HepG2 (cell line): ENCODE results near the gene AGTPBP1. TPM values are rescaled to one million over a fixed set of nuclear protein-coding genes. Genes with fewer than 3 reads are reported as not detected.

ENCODE experiments used
- ASH2L ChIP-seq: fragments of 300-600, 200-600 bp; sonication (generic); IDR thresholded peaks from 2 replicates; pipeline ENCODE4 v1.7.0; 2017; ENCODE audit warnings: low read depth, mild to moderate bottlenecking, moderate library complexity, mixed read lengths, low read length; ENCODE audit not compliant: insufficient read length
- BCL6 ChIP-seq: IDR thresholded peaks from 2 replicates; pipeline ENCODE4 v1.6.1; 2016; ENCODE audit warnings: missing genetic modification reagents, missing compliant biosample characterization
- GABPB1 ChIP-seq: IDR thresholded peaks from 2 replicates; pipeline ENCODE4 v1.6.1; 2016; ENCODE audit warnings: mild to moderate bottlenecking, missing genetic modification reagents, moderate library complexity, missing compliant biosample characterization
- GMEB1 ChIP-seq: sonication (generic); formaldehyde crosslinking; IDR thresholded peaks from 2 replicates; pipeline ENCODE4 v1.5.1; 2020; ENCODE audit warnings: missing genetic modification reagents, mild to moderate bottlenecking, borderline replicate concordance
- KIAA2018 ChIP-seq: sonication (generic); formaldehyde crosslinking; IDR thresholded peaks from 2 replicates; pipeline ENCODE4 v1.5.0; 2020; ENCODE audit warnings: mild to moderate bottlenecking, missing genetic modification reagents, borderline replicate concordance
- MXI1 ChIP-seq: IDR thresholded peaks from 3 replicates; pipeline ENCODE4 v1.6.1; 2012; ENCODE audit warnings: low read depth, low read length, inconsistent platforms, borderline replicate concordance
- REL ChIP-seq: sonication (generic); formaldehyde crosslinking; conservative IDR thresholded peaks from 2 replicates; pipeline ENCODE4 v1.8.0; 2022; ENCODE audit warnings: mild to moderate bottlenecking, missing genetic modification reagents, moderate library complexity
- SAP130 ChIP-seq: IDR thresholded peaks from 2 replicates; pipeline ENCODE4 v1.6.1; 2016; ENCODE audit warnings: low read depth
- SOX13 ChIP-seq, 3 experiments: fragments of 450-650 bp in 1 of 3; sonication (generic) in 1 of 3; formaldehyde crosslinking in 1 of 3; IDR thresholded peaks in 2 of 3; conservative IDR thresholded peaks in 1 of 3; 2 replicates each; pipeline versions ENCODE4 v1.5.0 to v1.6.1; 2016 to 2020; ENCODE audit warnings: antibody characterized with exemption in 1 of 3, mild to moderate bottlenecking in 1 of 3, missing compliant biosample characterization in 1 of 3, missing genetic modification reagents in 1 of 3, moderate library complexity in 1 of 3
- SP4 ChIP-seq: sonication (generic); formaldehyde crosslinking; IDR thresholded peaks from 2 replicates; pipeline ENCODE4 v1.8.1; 2023; ENCODE audit warnings: mild to moderate bottlenecking, missing genetic modification reagents
- TOE1 ChIP-seq: sonication (generic); formaldehyde crosslinking; IDR thresholded peaks from 2 replicates; pipeline ENCODE4 v1.4.0; 2020; ENCODE audit warnings: mild to moderate bottlenecking, missing genetic modification reagents
- ZNF12 ChIP-seq: sonication (generic); formaldehyde crosslinking; IDR thresholded peaks from 2 replicates; pipeline ENCODE4 v1.5.0; 2020; ENCODE audit warnings: missing genetic modification reagents
- ZNF350 ChIP-seq: sonication (generic); formaldehyde crosslinking; IDR thresholded peaks from 2 replicates; pipeline ENCODE4 v1.4.0; 2020; ENCODE audit warnings: mild to moderate bottlenecking, low read depth, missing genetic modification reagents, borderline replicate concordance
- ZNF543 ChIP-seq: sonication (generic); formaldehyde crosslinking; IDR thresholded peaks from 2 replicates; pipeline ENCODE4 v1.4.0; 2020; ENCODE audit warnings: mild to moderate bottlenecking, missing genetic modification reagents
- ZSCAN21 ChIP-seq: sonication (generic); formaldehyde crosslinking; IDR thresholded peaks from 2 replicates; pipeline ENCODE4 v1.8.0; 2022; ENCODE audit warnings: mild to moderate bottlenecking, missing genetic modification reagents, moderate library complexity, borderline replicate concordance
- polyA plus RNA-seq, 8 experiments: library from polyadenylated mRNA; depleted of rRNA in 3 of 8; stranded (reverse) in 7 of 8; unstranded in 1 of 8; fragments of >200 nt; fragmentation: Illumina TruSeq in 4 of 8; extraction: Trizol in 4 of 8; gene quantifications; 2 replicates each; pipeline versions ENCODE4 v1.2.1 to v1.2.3, GENCODE V29; 2011 to 2016; ENCODE audit warnings: low read depth in 4 of 8, missing spikeins in 1 of 8, mixed read lengths in 1 of 8; ENCODE audit not compliant: insufficient read depth in 1 of 8
- total RNA-seq, 5 experiments: library from RNA; depleted of rRNA; stranded (reverse); fragments of >200 nt; fragmentation: Illumina TruSeq; extraction: Trizol; gene quantifications; 2 replicates each; pipeline ENCODE4 v1.2.3, GENCODE V29; 2016; ENCODE audit warnings: low read depth in 1 of 5
- TF ChIP-seq, protein P1 (sequence below): sonication (generic); formaldehyde crosslinking; IDR thresholded peaks from 2 replicates; pipeline ENCODE4 v1.5.0; 2020; ENCODE audit warnings: missing genetic modification reagents

AGTPBP1 gene
- total and polyA plus RNA-seq, 2 of the 13 experiments (the other 11 are each of a cell fraction or from before 2014, with no cell fraction given): 9.7 to 22.3 TPM

DNA sequence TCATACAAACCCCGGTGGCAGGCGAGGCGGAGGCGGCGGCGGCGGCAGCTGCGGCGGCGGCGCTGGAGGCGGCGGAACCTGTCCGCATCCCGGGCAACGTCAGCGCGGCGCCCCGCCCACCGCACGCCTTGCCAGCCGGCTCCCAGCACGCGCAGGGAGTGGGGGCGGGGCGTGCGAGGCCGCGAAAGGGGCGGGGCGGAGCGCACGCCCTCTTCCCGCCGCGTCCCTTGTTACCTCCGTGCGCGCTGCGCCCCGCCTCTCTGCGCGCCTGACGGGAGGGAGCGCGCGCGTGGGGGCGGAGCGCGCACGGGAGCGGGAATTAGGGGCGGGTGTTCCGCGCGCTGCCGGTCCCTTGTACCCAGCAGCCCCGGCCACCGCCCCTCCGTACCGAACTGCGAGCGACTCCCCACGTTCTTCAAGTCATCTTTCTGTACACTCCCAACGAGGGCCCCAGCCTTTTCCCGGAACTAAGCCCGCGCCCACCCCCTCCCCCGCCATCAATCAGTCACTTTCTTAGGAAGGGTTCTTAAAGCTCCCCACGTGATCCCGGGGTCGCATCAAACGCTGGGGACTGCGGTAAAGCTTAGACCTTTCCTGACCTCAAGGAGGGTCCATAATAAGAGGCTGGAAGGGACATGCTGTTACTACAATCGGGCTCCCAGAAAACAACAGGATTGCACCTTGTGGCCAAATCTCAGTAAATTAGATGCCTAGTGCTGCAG is at the start of gene AGTPBP1 (continued):
- TF ChIP-seq SAP130 (CRISPR knock-in tag) (peak; percentile 71; the same call in 1 of the 2 replicates), REL (CRISPR knock-in tag) (peak; percentile 5; the same call in 1 of the 2 replicates), SOX13 (IDR thresholded peaks at IDR 0.05) (no peak), SOX13 (CRISPR knock-in tag; conservative IDR thresholded peaks at IDR 0.05 in 1 of 2, IDR thresholded peaks at IDR 0.05 in 1 of 2) (peak in 1 of 2 experiments; percentile 15; a peak in 1 of 4 replicates), KIAA2018 (CRISPR knock-in tag) (no peak), ASH2L (peak; percentile 30), ZNF350 (CRISPR knock-in tag) (no peak), GABPB1 (CRISPR knock-in tag) (peak; percentile 50; the same call in 1 of the 2 replicates), ZSCAN21 (CRISPR knock-in tag) (peak; percentile 82; the same call in 1 of the 2 replicates), BCL6 (CRISPR knock-in tag) (no peak), TOE1 (CRISPR knock-in tag) (no peak), GMEB1 (peak; percentile 93), SP4 (CRISPR knock-in tag) (peak; percentile 91), MXI1 (peak; percentile 66; the same call in 1 of the 3 replicates), ZNF12 (CRISPR knock-in tag) (0 out of 2 replicates have a peak, but pooled peaks have one; percentile 10), ZNF543 (CRISPR knock-in tag) (0 out of 2 replicates have a peak, but pooled peaks have one; percentile 36)
- TF ChIP-seq, protein P1, sequence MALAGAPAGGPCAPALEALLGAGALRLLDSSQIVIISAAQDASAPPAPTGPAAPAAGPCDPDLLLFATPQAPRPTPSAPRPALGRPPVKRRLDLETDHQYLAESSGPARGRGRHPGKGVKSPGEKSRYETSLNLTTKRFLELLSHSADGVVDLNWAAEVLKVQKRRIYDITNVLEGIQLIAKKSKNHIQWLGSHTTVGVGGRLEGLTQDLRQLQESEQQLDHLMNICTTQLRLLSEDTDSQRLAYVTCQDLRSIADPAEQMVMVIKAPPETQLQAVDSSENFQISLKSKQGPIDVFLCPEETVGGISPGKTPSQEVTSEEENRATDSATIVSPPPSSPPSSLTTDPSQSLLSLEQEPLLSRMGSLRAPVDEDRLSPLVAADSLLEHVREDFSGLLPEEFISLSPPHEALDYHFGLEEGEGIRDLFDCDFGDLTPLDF (CRISPR knock-in tag): no peak; the same call in 1 of the 2 replicates
